Esophagus muscularis mucosa (tissue), 2 donors: ENCODE results near the gene ZNG1F.
"Not testable (repeated sequence)": the region's sequence is repeated elsewhere in the genome, so short reads cannot be mapped to it uniquely, and the experiment has no call there.

Experiments
- EP300 ChIP-seq: sonication (generic); formaldehyde crosslinking; IDR thresholded peaks from one replicate; pipeline ENCODE4 v1.6.1; 2017; ENCODE audit warnings: antibody characterized with exemption
- POLR2A ChIP-seq: fragments of 450-650 bp; IDR thresholded peaks from one replicate; pipeline ENCODE4 v1.6.1; 2017; ENCODE audit warnings: antibody characterized with exemption, moderate library complexity, mild to moderate bottlenecking, low read depth

DNA sequence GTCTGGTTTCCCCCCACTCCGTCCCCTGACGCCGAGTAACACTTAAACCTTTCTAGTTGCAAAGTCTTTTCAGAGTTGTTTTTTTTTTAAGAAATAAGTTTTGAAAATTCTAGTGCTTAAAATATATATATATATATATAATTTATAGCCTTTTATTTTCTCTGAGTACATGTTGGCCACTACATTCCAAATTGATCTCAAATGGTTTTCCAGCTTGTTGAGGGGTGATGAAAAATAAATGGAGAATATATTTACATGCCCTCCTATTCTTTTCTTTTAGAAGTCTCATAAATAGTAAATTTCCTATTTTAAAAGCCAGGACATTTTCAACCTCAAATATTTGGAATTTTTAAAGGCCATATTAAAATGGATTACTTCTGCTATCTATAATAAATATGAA lies 63.2 kb downstream of the ZNG1F start:
- not testable (repeated sequence) for TF ChIP-seq EP300, POLR2A
